ENCODE results near the gene SHF. TPM values are rescaled to one million over a fixed set of nuclear protein-coding genes. Genes with fewer than 3 reads are reported as not detected.

Gene SHF
- total RNA-seq, 1 experiment from 2014 or later = 10.9 TPM

- no peaks in the 10 kb centered on the region for H3K9me3 ChIP-seq (ENCODE audit: low read length)
- H3K27me3 ChIP-seq (ENCODE audit: low read length) = no peaks in the 10 kb centered on the region
- DNase-seq = peak; percentile 93
- H3K9ac ChIP-seq (ENCODE audit: low read length) = peak overlapping the region; percentile 89
- H3K9me2 ChIP-seq (replicated peaks; ENCODE audit: insufficient read depth, low read length) = no peaks in the 10 kb centered on the region
- peak overlapping the region; percentile 71 for H3K4me3 ChIP-seq (ENCODE audit: low read length)
- H2AFZ ChIP-seq (ENCODE audit: low read length) = no peak overlapping the region
- peak overlapping the region; percentile 72 for H3K4me2 ChIP-seq (ENCODE audit: low read depth, low read length, poor library complexity, severe bottlenecking)
- peaks cover 87% of the 10 kb centered on the region for H3K4me1 ChIP-seq (ENCODE audit: low read length)
- H3K36me3 ChIP-seq (ENCODE audit: insufficient read depth, low read length) = peaks cover 12% of the 10 kb centered on the region; the same call in 1 of the 2 replicates
- H3K27ac ChIP-seq (ENCODE audit: low read length) = peak overlapping the region; percentile 97
- H3K79me2 ChIP-seq (ENCODE audit: low read length) = peaks cover 16% of the 10 kb centered on the region
- H4K20me1 ChIP-seq (ENCODE audit: insufficient read depth, low read depth, low read length) = no peaks in the 10 kb centered on the region
These were observed 17.9 kb downstream of the SHF start for GRCh38 chr15:45169608-45170480.

GRCh38 chr15:45168751-45169551 lies 18.8 kb downstream of the SHF start:
- Histone ChIP-seq H3K27me3 (ENCODE audit: low read length) (no peaks in the 10 kb centered on the region), H3K9me2 (replicated peaks; ENCODE audit: insufficient read depth, low read length) (no peaks in the 10 kb centered on the region), H4K20me1 (ENCODE audit: insufficient read depth, low read depth, low read length) (no peaks in the 10 kb centered on the region), H3K4me2 (ENCODE audit: low read depth, low read length, poor library complexity, severe bottlenecking) (peak overlapping the region; percentile 72), H2AFZ (ENCODE audit: low read length) (no peak overlapping the region), H3K36me3 (ENCODE audit: insufficient read depth, low read length) (peaks cover 12% of the 10 kb centered on the region; the same call in 1 of the 2 replicates), H3K79me2 (ENCODE audit: low read length) (peaks cover 16% of the 10 kb centered on the region), H3K27ac (ENCODE audit: low read length) (peak overlapping the region; percentile 97), H3K9ac (ENCODE audit: low read length) (peak overlapping the region; percentile 89), H3K4me3 (ENCODE audit: low read length) (peak overlapping the region; percentile 71), H3K9me3 (ENCODE audit: low read length) (no peaks in the 10 kb centered on the region), H3K4me1 (ENCODE audit: low read length) (peaks cover 79% of the 10 kb centered on the region)
- DNase-seq = peak; percentile 67

GRCh38 chr15:45168286-45168685 lies 19.5 kb downstream of the SHF start:
- H2AFZ ChIP-seq (ENCODE audit: low read length) = no peak overlapping the region

GRCh38 chr15:45167631-45168205 lies 20.0 kb downstream of the SHF start:
- peaks cover 14% of the 10 kb centered on the region for H3K79me2 ChIP-seq (ENCODE audit: low read length)
- no peak overlapping the region for H2AFZ ChIP-seq (ENCODE audit: low read length)
- H3K9ac ChIP-seq (ENCODE audit: low read length) = peak overlapping the region; percentile 89
- H4K20me1 ChIP-seq (ENCODE audit: insufficient read depth, low read depth, low read length) = no peaks in the 10 kb centered on the region
- no peaks in the 10 kb centered on the region for H3K9me2 ChIP-seq (replicated peaks; ENCODE audit: insufficient read depth, low read length)
- peak overlapping the region; percentile 72 for H3K4me2 ChIP-seq (ENCODE audit: low read depth, low read length, poor library complexity, severe bottlenecking)
- DNase-seq = no peak
- H3K4me1 ChIP-seq (ENCODE audit: low read length) = peaks cover 66% of the 10 kb centered on the region
- H3K27me3 ChIP-seq (ENCODE audit: low read length) = no peaks in the 10 kb centered on the region
- peaks cover 12% of the 10 kb centered on the region; the same call in 1 of the 2 replicates for H3K36me3 ChIP-seq (ENCODE audit: insufficient read depth, low read length)
- H3K4me3 ChIP-seq (ENCODE audit: low read length) = peak overlapping the region; percentile 71
- peak overlapping the region; percentile 97 for H3K27ac ChIP-seq (ENCODE audit: low read length)
- H3K9me3 ChIP-seq (ENCODE audit: low read length) = no peaks in the 10 kb centered on the region

More at GRCh38 chr15:45168286-45168685, 19.5 kb downstream of the SHF start:
- H3K4me2 ChIP-seq (ENCODE audit: low read depth, low read length, poor library complexity, severe bottlenecking) = peak overlapping the region; percentile 72
- peak overlapping the region; percentile 71; the same call in 1 of the 2 replicates for H3K4me3 ChIP-seq (ENCODE audit: low read length)
- no peaks in the 10 kb centered on the region for H3K9me3 ChIP-seq (ENCODE audit: low read length)
- H3K4me1 ChIP-seq (ENCODE audit: low read length) = peaks cover 72% of the 10 kb centered on the region
- DNase-seq = no peak
- peak overlapping the region; percentile 97 for H3K27ac ChIP-seq (ENCODE audit: low read length)
- H3K9me2 ChIP-seq (replicated peaks; ENCODE audit: insufficient read depth, low read length) = no peaks in the 10 kb centered on the region
- H3K79me2 ChIP-seq (ENCODE audit: low read length) = peaks cover 16% of the 10 kb centered on the region
- peaks cover 12% of the 10 kb centered on the region; the same call in 1 of the 2 replicates for H3K36me3 ChIP-seq (ENCODE audit: insufficient read depth, low read length)
- no peaks in the 10 kb centered on the region for H4K20me1 ChIP-seq (ENCODE audit: insufficient read depth, low read depth, low read length)
- no peaks in the 10 kb centered on the region for H3K27me3 ChIP-seq (ENCODE audit: low read length)
- peak overlapping the region; percentile 89 for H3K9ac ChIP-seq (ENCODE audit: low read length)

DNA sequence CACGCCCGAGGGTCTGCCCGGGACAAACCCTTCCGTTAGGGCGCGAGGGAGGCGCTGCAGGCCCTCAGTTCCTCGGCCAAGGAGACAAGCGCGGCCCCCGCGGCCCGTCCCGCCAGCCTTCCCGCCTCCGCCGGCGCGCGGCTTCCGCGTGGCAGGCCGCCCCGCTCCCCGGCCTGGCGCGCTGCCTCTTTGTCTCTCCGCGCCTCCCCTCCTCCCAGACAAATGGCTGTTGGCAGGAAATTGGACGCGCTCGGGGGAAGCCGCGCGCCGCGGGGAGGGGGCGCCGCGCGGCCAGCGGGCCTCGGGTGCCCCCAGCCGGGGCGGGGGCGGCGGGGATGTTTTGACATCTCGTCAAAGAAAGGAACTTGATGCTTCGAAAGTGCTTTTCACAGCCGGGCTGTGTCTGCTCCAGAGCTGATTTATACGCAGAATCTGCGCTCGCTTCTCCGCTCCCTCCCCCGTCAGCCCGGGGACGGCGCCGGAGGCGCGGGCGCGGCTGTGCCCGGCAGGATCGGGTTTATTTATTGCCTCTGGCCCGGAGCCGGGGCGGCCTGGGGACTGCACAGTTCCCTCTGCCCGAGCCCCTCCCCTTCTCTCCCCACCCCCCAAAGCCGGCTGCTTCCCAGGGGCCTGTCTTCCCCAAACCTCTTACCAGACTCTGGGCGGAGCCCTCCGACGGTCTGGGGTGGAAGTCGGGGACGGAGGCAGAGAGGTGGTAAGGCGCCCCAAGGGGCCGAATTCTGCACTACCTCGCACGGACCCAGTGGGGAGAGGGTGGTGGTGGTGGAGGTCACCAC lies 20.7 kb downstream of the SHF start:
- H3K36me3 ChIP-seq (ENCODE audit: insufficient read depth, low read length) = peaks cover 12% of the 10 kb centered on the region; the same call in 1 of the 2 replicates
- no peaks in the 10 kb centered on the region for H4K20me1 ChIP-seq (ENCODE audit: insufficient read depth, low read depth, low read length)
- no peaks in the 10 kb centered on the region for H3K27me3 ChIP-seq (ENCODE audit: low read length)
- no peaks in the 10 kb centered on the region for H3K9me2 ChIP-seq (replicated peaks; ENCODE audit: insufficient read depth, low read length)
- no peak overlapping the region for H2AFZ ChIP-seq (ENCODE audit: low read length)
- peak overlapping the region; percentile 89 for H3K9ac ChIP-seq (ENCODE audit: low read length)
- H3K79me2 ChIP-seq (ENCODE audit: low read length) = peaks cover 7% of the 10 kb centered on the region
- peak overlapping the region; percentile 97 for H3K27ac ChIP-seq (ENCODE audit: low read length)
- H3K4me3 ChIP-seq (ENCODE audit: low read length) = peak overlapping the region; percentile 71
- no peaks in the 10 kb centered on the region for H3K9me3 ChIP-seq (ENCODE audit: low read length)
- H3K4me2 ChIP-seq (ENCODE audit: low read depth, low read length, poor library complexity, severe bottlenecking) = peak overlapping the region; percentile 72
- DNase-seq = peak; percentile 96
- peaks cover 59% of the 10 kb centered on the region for H3K4me1 ChIP-seq (ENCODE audit: low read length)

DNA sequence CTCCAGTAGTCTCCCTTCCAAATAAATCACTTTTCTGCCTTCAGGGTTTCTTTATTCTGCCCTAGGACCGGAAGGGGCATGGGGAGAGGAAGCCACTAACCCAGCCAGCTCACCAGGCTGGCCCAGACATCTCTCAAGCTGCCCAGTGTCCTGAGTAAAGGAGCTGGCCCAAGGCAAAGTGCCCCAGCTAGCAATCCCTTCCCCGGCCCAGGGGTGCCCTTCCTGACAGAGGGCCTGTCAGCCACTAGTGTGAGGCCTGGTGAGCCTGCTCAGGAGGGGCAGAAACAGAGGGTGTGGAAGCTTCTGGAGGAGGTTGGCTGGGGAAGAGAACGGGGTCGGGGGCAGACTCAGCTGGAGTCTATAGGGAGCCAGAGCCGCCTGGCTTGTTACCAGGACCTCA lies 22.2 kb downstream of the SHF start:
- H4K20me1 ChIP-seq (ENCODE audit: insufficient read depth, low read depth, low read length) = no peaks in the 10 kb centered on the region
- no peaks in the 10 kb centered on the region for H3K9me2 ChIP-seq (replicated peaks; ENCODE audit: insufficient read depth, low read length)
- H3K36me3 ChIP-seq (ENCODE audit: insufficient read depth, low read length) = no peaks in the 10 kb centered on the region; the same call in 1 of the 2 replicates
- no peaks in the 10 kb centered on the region for H3K27me3 ChIP-seq (ENCODE audit: low read length)
- no peak overlapping the region for H2AFZ ChIP-seq (ENCODE audit: low read length)
- no peak for DNase-seq
- H3K9ac ChIP-seq (ENCODE audit: low read length) = no peak overlapping the region
- H3K27ac ChIP-seq (ENCODE audit: low read length) = peak overlapping the region; percentile 0; the same call in 1 of the 2 replicates
- no peaks in the 10 kb centered on the region for H3K79me2 ChIP-seq (ENCODE audit: low read length)
- H3K4me2 ChIP-seq (ENCODE audit: low read depth, low read length, poor library complexity, severe bottlenecking) = no peak overlapping the region
- H3K4me3 ChIP-seq (ENCODE audit: low read length) = no peak overlapping the region
- H3K4me1 ChIP-seq (ENCODE audit: low read length) = peaks cover 44% of the 10 kb centered on the region
- H3K9me3 ChIP-seq (ENCODE audit: low read length) = no peaks in the 10 kb centered on the region

DNA sequence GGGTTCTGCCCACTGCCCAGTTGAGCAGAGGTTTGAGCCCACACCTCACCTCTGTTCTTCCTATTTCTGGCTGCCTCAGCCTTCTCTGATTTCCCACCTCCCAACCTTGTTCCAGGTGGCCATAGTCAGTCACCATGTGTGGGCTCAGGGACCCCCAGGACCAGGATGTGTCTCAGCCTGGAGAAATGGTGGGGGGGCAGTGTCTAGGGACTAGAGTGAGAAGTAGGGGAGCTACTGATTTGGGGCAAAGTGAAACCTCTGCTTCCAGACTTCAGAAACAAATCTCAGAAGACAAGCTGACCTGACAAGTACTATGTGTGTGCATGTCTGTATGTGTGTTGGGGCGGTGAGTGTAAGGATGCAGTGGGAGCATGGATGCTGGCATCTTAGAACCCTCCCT lies 22.9 kb downstream of the SHF start:
- DNase-seq = no peak
- no peak overlapping the region for H2AFZ ChIP-seq (ENCODE audit: low read length)
- H3K9me2 ChIP-seq (replicated peaks; ENCODE audit: insufficient read depth, low read length) = no peaks in the 10 kb centered on the region
- no peak overlapping the region for H3K4me2 ChIP-seq (ENCODE audit: low read depth, low read length, poor library complexity, severe bottlenecking)
- H3K4me1 ChIP-seq (ENCODE audit: low read length) = peaks cover 38% of the 10 kb centered on the region
- no peaks in the 10 kb centered on the region for H3K79me2 ChIP-seq (ENCODE audit: low read length)
- H3K27ac ChIP-seq (ENCODE audit: low read length) = no peak overlapping the region
- H3K9ac ChIP-seq (ENCODE audit: low read length) = no peak overlapping the region
- no peaks in the 10 kb centered on the region for H4K20me1 ChIP-seq (ENCODE audit: insufficient read depth, low read depth, low read length)
- H3K36me3 ChIP-seq (ENCODE audit: insufficient read depth, low read length) = no peaks in the 10 kb centered on the region; the same call in 1 of the 2 replicates
- no peaks in the 10 kb centered on the region for H3K27me3 ChIP-seq (ENCODE audit: low read length)
- no peaks in the 10 kb centered on the region for H3K9me3 ChIP-seq (ENCODE audit: low read length)
- no peak overlapping the region for H3K4me3 ChIP-seq (ENCODE audit: low read length)

All from Karpas-422 (cell line).